ENCODE data around the gene EVX2. TPM values are rescaled to one million over a fixed set of nuclear protein-coding genes. Genes with fewer than 3 reads are reported as not detected.

EVX2 gene
- total RNA-seq, 1 donor from 2014 or later, result under 0.01 TPM

- Histone ChIP-seq H3K27ac (ENCODE audit: low read depth, low read length) (no peak overlapping the region), H3K9me3 (ENCODE audit: control insufficient read depth in 3 of 3, low read length in 3 of 3) (no peaks in the 10 kb centered on the region), H3K36me3 (ENCODE audit: control insufficient read depth in 3 of 3, insufficient read depth in 3 of 3, low read length in 3 of 3) (no peaks in the 10 kb centered on the region), H3K9ac (ENCODE audit: low read depth in 1 of 3, low read length in 3 of 3) (no peak overlapping the region), H3K4me1 (ENCODE audit: control insufficient read depth in 3 of 3, insufficient read depth in 3 of 3, low read length in 3 of 3) (peaks cover 24 to 43% (median 30%) of the 10 kb centered on the region in 3 donors), H3K4me3 (ENCODE audit: low read length in 3 of 3) (no peak overlapping the region), H3K27me3 (ENCODE audit: control insufficient read depth in 3 of 3, insufficient read depth in 3 of 3, low read length in 3 of 3) (peaks cover 93 to 97% (median 94%) of the 10 kb centered on the region in 3 donors)
Observed at GRCh38 chr2:176082824-176083751, 674 bp downstream of the EVX2 start.

GRCh38 chr2:176082525-176082823 lies 1.3 kb downstream of the EVX2 start:
- no peak overlapping the region for H3K27ac ChIP-seq (ENCODE audit: low read depth, low read length)
- peaks cover 22 to 41% (median 27%) of the 10 kb centered on the region in 3 donors for H3K4me1 ChIP-seq (ENCODE audit: control insufficient read depth in 3 of 3, insufficient read depth in 3 of 3, low read length in 3 of 3)
- no peak overlapping the region for H3K9ac ChIP-seq (ENCODE audit: low read depth in 1 of 3, low read length in 3 of 3)
- H3K9me3 ChIP-seq (ENCODE audit: control insufficient read depth in 3 of 3, low read length in 3 of 3), result no peaks in the 10 kb centered on the region
- no peak overlapping the region for H3K4me3 ChIP-seq (ENCODE audit: low read length in 3 of 3)
- peaks cover 92 to 95% (median 92%) of the 10 kb centered on the region in 3 donors for H3K27me3 ChIP-seq (ENCODE audit: control insufficient read depth in 3 of 3, insufficient read depth in 3 of 3, low read length in 3 of 3)
- H3K36me3 ChIP-seq (ENCODE audit: control insufficient read depth in 3 of 3, insufficient read depth in 3 of 3, low read length in 3 of 3), result no peaks in the 10 kb centered on the region

- Histone ChIP-seq H3K9me3 (ENCODE audit: control insufficient read depth in 3 of 3, low read length in 3 of 3) (no peaks in the 10 kb centered on the region), H3K27ac (ENCODE audit: low read depth, low read length) (no peak overlapping the region), H3K36me3 (ENCODE audit: control insufficient read depth in 3 of 3, insufficient read depth in 3 of 3, low read length in 3 of 3) (no peaks in the 10 kb centered on the region), H3K9ac (ENCODE audit: low read depth in 1 of 3, low read length in 3 of 3) (no peak overlapping the region), H3K4me3 (ENCODE audit: low read length in 3 of 3) (no peak overlapping the region), H3K27me3 (ENCODE audit: control insufficient read depth in 3 of 3, insufficient read depth in 3 of 3, low read length in 3 of 3) (peaks cover 91 to 95% (median 92%) of the 10 kb centered on the region in 3 donors), H3K4me1 (ENCODE audit: control insufficient read depth in 3 of 3, insufficient read depth in 3 of 3, low read length in 3 of 3) (peaks cover 22 to 41% (median 27%) of the 10 kb centered on the region in 3 donors)
Observed at GRCh38 chr2:176081837-176082524, 1.8 kb downstream of the EVX2 start.

- peaks cover 0 to under 1% (median 0%) of the 10 kb centered on the region in 3 donors for H3K9me3 ChIP-seq (ENCODE audit: control insufficient read depth in 3 of 3, low read length in 3 of 3)
- H3K36me3 ChIP-seq (ENCODE audit: control insufficient read depth in 3 of 3, insufficient read depth in 3 of 3, low read length in 3 of 3), result no peaks in the 10 kb centered on the region
- no peak overlapping the region for H3K27ac ChIP-seq (ENCODE audit: low read depth, low read length)
- peaks cover 22 to 41% (median 27%) of the 10 kb centered on the region in 3 donors for H3K4me1 ChIP-seq (ENCODE audit: control insufficient read depth in 3 of 3, insufficient read depth in 3 of 3, low read length in 3 of 3)
- no peak overlapping the region for H3K4me3 ChIP-seq (ENCODE audit: low read length in 3 of 3)
- no peak overlapping the region for H3K9ac ChIP-seq (ENCODE audit: low read depth in 1 of 3, low read length in 3 of 3)
- peaks cover 93 to 95% (median 94%) of the 10 kb centered on the region in 3 donors for H3K27me3 ChIP-seq (ENCODE audit: control insufficient read depth in 3 of 3, insufficient read depth in 3 of 3, low read length in 3 of 3)
Observed at GRCh38 chr2:176081376-176081836, 2.4 kb downstream of the EVX2 start.

GRCh38 chr2:176080540-176081375 lies 3.0 kb downstream of the EVX2 start:
- Histone ChIP-seq H3K27me3 (ENCODE audit: control insufficient read depth in 3 of 3, insufficient read depth in 3 of 3, low read length in 3 of 3) (peaks cover 92 to 95% (median 94%) of the 10 kb centered on the region in 3 donors), H3K9ac (ENCODE audit: low read depth in 1 of 3, low read length in 3 of 3) (no peak overlapping the region), H3K9me3 (ENCODE audit: control insufficient read depth in 3 of 3, low read length in 3 of 3) (peaks cover 0 to 1% (median 0%) of the 10 kb centered on the region in 3 donors), H3K4me3 (ENCODE audit: low read length in 3 of 3) (peak overlapping the region in 2 of 3 donors; percentile 45 to 53), H3K36me3 (ENCODE audit: control insufficient read depth in 3 of 3, insufficient read depth in 3 of 3, low read length in 3 of 3) (no peaks in the 10 kb centered on the region), H3K27ac (ENCODE audit: low read depth, low read length) (no peak overlapping the region), H3K4me1 (ENCODE audit: control insufficient read depth in 3 of 3, insufficient read depth in 3 of 3, low read length in 3 of 3) (peaks cover 17 to 35% (median 22%) of the 10 kb centered on the region in 3 donors)

- H3K27ac ChIP-seq (ENCODE audit: low read depth, low read length), result no peak overlapping the region
- peaks cover 0 to 1% (median 0%) of the 10 kb centered on the region in 3 donors for H3K9me3 ChIP-seq (ENCODE audit: control insufficient read depth in 3 of 3, low read length in 3 of 3)
- peaks cover 11 to 27% (median 15%) of the 10 kb centered on the region in 3 donors for H3K4me1 ChIP-seq (ENCODE audit: control insufficient read depth in 3 of 3, insufficient read depth in 3 of 3, low read length in 3 of 3)
- peak overlapping the region in 2 of 3 donors; percentile 45 to 53 for H3K4me3 ChIP-seq (ENCODE audit: low read length in 3 of 3)
- no peak overlapping the region for H3K9ac ChIP-seq (ENCODE audit: low read depth in 1 of 3, low read length in 3 of 3)
- H3K27me3 ChIP-seq (ENCODE audit: control insufficient read depth in 3 of 3, insufficient read depth in 3 of 3, low read length in 3 of 3), result peaks cover 92 to 95% (median 94%) of the 10 kb centered on the region in 3 donors
- no peaks in the 10 kb centered on the region for H3K36me3 ChIP-seq (ENCODE audit: control insufficient read depth in 3 of 3, insufficient read depth in 3 of 3, low read length in 3 of 3)
Observed at GRCh38 chr2:176079831-176080539, 3.8 kb downstream of the EVX2 start.

- Histone ChIP-seq H3K9me3 (ENCODE audit: control insufficient read depth in 3 of 3, low read length in 3 of 3) (peaks cover 0 to 1% (median 0%) of the 10 kb centered on the region in 3 donors), H3K36me3 (ENCODE audit: control insufficient read depth in 3 of 3, insufficient read depth in 3 of 3, low read length in 3 of 3) (no peaks in the 10 kb centered on the region), H3K27me3 (ENCODE audit: control insufficient read depth in 3 of 3, insufficient read depth in 3 of 3, low read length in 3 of 3) (peaks cover 92 to 95% (median 94%) of the 10 kb centered on the region in 3 donors), H3K9ac (ENCODE audit: low read depth in 1 of 3, low read length in 3 of 3) (no peak overlapping the region), H3K4me1 (ENCODE audit: control insufficient read depth in 3 of 3, insufficient read depth in 3 of 3, low read length in 3 of 3) (peaks cover 10 to 24% (median 14%) of the 10 kb centered on the region in 3 donors), H3K4me3 (ENCODE audit: low read length in 3 of 3) (peak overlapping the region in 2 of 3 donors; percentile 27 to 29), H3K27ac (ENCODE audit: low read depth, low read length) (no peak overlapping the region)
Observed at GRCh38 chr2:176079285-176079830, 4.4 kb downstream of the EVX2 start.

GRCh38 chr2:176078541-176079284 lies 5.0 kb downstream of the EVX2 start:
- Histone ChIP-seq H3K27ac (ENCODE audit: low read depth, low read length) (no peak overlapping the region), H3K27me3 (ENCODE audit: control insufficient read depth in 3 of 3, insufficient read depth in 3 of 3, low read length in 3 of 3) (peaks cover 91 to 94% (median 93%) of the 10 kb centered on the region in 3 donors)

More at GRCh38 chr2:176078541-176079284, 5.0 kb downstream of the EVX2 start:
- peaks cover 10 to 24% (median 14%) of the 10 kb centered on the region in 3 donors for H3K4me1 ChIP-seq (ENCODE audit: control insufficient read depth in 3 of 3, insufficient read depth in 3 of 3, low read length in 3 of 3)
- H3K9me3 ChIP-seq (ENCODE audit: control insufficient read depth in 3 of 3, low read length in 3 of 3), result peaks cover 0 to 1% (median 0%) of the 10 kb centered on the region in 3 donors
- peak overlapping the region in 1 of 3 donors; percentile 29 for H3K4me3 ChIP-seq (ENCODE audit: low read length in 3 of 3)
- no peak overlapping the region for H3K9ac ChIP-seq (ENCODE audit: low read depth in 1 of 3, low read length in 3 of 3)
- no peaks in the 10 kb centered on the region for H3K36me3 ChIP-seq (ENCODE audit: control insufficient read depth in 3 of 3, insufficient read depth in 3 of 3, low read length in 3 of 3)
